GM12875 (cell line): ENCODE data around the gene TUT7.

Experiments used
- H3K4me3 ChIP-seq: one replicate; pipeline ENCODE4 v1.5.1; 2011; ENCODE audit warnings: low read depth, low read length, control low read depth
- TF ChIP-seq, protein P1 (sequence below): IDR thresholded peaks from 2 replicates; pipeline ENCODE4 v1.5.1; 2011; ENCODE audit warnings: low read depth, mild to moderate bottlenecking, control low read depth, inconsistent platforms, low read length, moderate library complexity, borderline replicate concordance; ENCODE audit not compliant: insufficient read depth

Gene TUT7

GRCh38 chr9:86355814-86356213 is 1.6 kb upstream of the TUT7 start:
- H3K4me3 ChIP-seq, result no peak overlapping the region
- TF ChIP-seq, protein P1, sequence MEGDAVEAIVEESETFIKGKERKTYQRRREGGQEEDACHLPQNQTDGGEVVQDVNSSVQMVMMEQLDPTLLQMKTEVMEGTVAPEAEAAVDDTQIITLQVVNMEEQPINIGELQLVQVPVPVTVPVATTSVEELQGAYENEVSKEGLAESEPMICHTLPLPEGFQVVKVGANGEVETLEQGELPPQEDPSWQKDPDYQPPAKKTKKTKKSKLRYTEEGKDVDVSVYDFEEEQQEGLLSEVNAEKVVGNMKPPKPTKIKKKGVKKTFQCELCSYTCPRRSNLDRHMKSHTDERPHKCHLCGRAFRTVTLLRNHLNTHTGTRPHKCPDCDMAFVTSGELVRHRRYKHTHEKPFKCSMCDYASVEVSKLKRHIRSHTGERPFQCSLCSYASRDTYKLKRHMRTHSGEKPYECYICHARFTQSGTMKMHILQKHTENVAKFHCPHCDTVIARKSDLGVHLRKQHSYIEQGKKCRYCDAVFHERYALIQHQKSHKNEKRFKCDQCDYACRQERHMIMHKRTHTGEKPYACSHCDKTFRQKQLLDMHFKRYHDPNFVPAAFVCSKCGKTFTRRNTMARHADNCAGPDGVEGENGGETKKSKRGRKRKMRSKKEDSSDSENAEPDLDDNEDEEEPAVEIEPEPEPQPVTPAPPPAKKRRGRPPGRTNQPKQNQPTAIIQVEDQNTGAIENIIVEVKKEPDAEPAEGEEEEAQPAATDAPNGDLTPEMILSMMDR, result no peak

DNA sequence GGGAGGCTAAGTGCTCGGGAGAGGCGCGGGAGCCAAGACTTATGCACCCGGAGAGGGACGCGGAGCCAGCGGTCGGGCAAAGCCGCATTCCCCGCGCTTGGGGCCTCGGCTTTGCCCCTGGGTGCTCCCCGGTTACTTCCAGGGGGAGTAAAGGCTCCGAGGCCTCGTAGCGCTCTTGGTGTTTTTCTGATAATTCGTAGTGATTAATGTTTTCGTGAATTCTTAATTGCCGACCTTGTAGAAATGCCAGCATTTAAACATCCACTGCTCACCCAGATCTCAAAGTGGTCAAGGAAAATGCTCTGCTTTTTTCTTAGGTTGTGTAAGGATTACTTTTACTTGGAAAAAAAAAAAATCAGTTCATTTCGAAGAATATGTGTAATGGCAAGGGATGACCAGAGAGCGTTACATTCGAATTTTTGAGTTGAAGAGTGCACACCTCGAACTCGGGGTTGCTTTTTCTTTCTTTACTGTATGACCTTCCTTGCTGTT is 654 bp upstream of the TUT7 start:
- TF ChIP-seq, protein P1, result no peak
- H3K4me3 ChIP-seq, result peak overlapping the region; percentile 82

DNA sequence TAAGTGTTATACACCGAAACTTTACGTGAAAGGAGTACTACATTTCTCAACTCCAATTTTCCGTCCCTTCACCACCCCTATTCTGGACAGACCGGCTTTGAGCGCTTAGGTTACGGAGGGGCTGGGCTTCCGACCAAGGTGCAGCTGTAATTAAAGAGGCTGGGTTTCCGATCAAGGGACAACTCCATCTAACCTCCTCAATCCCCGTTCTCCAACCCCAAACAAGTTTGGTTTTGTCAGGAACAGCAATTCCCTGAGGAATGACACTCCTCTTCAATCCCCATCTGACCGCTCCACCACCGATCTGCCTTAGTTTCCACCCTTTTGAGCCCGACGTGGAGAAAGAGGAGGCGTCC is 577 bp downstream of the TUT7 start:
- H3K4me3 ChIP-seq, result peak overlapping the region; percentile 82
- TF ChIP-seq, protein P1, result no peak

DNA sequence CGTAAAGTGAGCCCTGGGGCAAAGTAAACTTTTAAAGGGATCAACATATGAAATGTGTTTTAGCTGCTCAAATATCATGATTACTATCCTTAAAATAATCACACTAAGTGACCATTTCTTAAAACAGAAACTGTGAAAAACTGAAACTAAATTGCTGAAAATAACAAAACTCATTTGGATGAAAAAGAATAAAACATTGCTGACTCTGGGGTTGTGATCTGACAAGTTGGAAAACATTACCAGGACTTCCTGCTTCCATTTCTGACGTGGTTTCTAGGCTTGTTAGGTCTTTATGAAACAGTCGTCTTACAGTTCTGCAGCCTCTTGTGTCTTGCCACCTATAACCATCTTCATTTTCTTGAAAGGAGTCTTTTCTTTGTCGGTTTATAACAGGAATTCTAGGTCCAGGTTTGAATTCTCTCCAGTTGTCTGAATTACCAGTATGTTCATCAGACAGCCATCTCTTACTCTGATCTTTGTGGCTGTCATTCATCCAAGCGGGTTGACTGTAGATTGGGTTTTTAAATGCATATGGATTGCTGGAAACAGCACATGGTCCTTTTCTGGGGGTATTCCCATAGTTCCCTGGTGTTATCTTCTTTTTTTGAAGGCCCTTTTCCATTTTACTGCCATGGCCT is 1.7 kb downstream of the TUT7 start:
- TF ChIP-seq, protein P1, result no peak
- peak overlapping the region; percentile 36 for H3K4me3 ChIP-seq

DNA sequence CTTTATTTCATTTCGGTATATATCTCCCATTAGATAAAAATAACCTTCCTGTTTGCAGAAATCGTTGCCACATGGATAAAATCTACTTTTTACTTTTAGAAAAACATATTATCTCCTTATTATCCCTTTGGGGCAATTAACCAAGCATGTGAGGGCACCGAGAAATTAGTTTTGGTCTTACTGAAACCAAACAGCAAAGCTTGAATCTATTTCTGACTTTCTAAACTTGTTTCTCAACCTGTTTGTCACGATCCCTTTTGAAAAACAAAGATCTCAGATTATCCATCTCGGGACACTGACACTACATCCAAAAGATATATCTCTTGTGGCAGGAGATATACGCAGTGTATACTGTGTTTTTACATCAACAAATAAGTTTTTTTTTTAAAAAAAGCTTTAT is 2.3 kb downstream of the TUT7 start:
- TF ChIP-seq, protein P1, result no peak
- peak overlapping the region; percentile 46 for H3K4me3 ChIP-seq

DNA sequence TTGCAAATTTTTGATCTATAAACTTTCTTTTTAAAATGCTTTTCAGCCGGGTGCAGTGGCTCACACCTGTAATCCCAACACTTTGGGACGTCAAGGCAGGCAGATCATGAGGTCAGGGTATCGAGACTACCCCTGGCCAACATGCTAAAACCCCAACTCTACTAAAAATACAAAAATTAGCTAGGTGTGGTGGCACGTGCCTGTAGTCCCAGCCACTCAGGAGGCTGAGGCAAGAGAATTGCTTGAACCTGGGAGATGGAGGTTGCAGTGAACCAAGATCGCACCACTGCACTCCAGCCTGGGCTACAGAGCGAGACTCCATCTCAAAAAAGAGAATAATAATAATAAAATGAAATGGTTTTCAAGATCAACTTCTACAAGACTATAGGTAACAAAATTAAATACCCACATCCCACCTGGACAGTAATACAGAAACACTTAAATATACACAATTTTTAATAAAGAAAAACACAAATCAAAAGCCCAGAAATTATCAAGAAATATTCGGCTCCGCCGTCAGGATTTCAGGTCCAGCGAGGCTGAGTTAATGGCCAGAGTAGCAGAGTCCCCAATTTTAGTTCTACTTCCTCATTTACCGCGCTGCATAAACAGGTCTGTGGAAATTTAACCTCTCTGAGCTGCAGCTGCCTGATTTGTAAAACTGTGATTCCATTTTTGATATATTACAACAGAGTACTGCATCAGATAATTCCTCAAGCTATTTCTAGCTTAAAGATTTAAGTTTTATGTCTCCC is 4.0 kb downstream of the TUT7 start:
- peak overlapping the region; percentile 46 for H3K4me3 ChIP-seq
- TF ChIP-seq, protein P1, result no peak

GRCh38 chr9:86349271-86349670 is 4.9 kb downstream of the TUT7 start:
- TF ChIP-seq, protein P1, result no peak
- H3K4me3 ChIP-seq, result no peak overlapping the region
